Fibroblast of the conjunctiva (primary cell): Measurements from ENCODE around the gene OR2T2.
"Not testable (repeated sequence)": the region's sequence is repeated elsewhere in the genome, so short reads cannot be mapped to it uniquely, and the experiment has no call there.

ENCODE experiments used
- DNase-seq: peaks from one replicate; pipeline ENCODE4 v3.0.0-alpha.2; 2010; ENCODE audit warnings: low read depth

The OR2T2 gene

GRCh38 chr1:248445399-248445798 lies at the start of gene OR2T2:
Gene OR2T2 (plus strand): TSS chr1:248445637. CDS start chr1:248452798, 7,161 bp downstream.
- not testable (repeated sequence) for DNase-seq

- no peak for DNase-seq
Observed at GRCh38 chr1:248402748-248403147, 42.7 kb upstream of the OR2T2 start, which contains the start of gene OR2T1. Gene OR2T1 (plus strand): TSS chr1:248403048. CDS start chr1:248406148, 3,100 bp downstream.

- DNase-seq, result no peak
Observed at GRCh38 chr1:248404024-248404423, 41.4 kb upstream of the OR2T2 start.

- no peak for DNase-seq
Observed at GRCh38 chr1:248406721-248407692, 38.4 kb upstream of the OR2T2 start.

GRCh38 chr1:248416226-248416625 lies 29.2 kb upstream of the OR2T2 start:
- DNase-seq, result no peak

- no peak for DNase-seq
Observed at GRCh38 chr1:248417854-248418253, 27.6 kb upstream of the OR2T2 start.

- DNase-seq, result no peak
Observed at GRCh38 chr1:248421384-248421783, 24.1 kb upstream of the OR2T2 start.

GRCh38 chr1:248427526-248428191 lies 17.8 kb upstream of the OR2T2 start:
- DNase-seq, result not testable (repeated sequence)

GRCh38 chr1:248428192-248428533 lies 17.3 kb upstream of the OR2T2 start:
- not testable (repeated sequence) for DNase-seq

- DNase-seq, result not testable (repeated sequence)
Observed at GRCh38 chr1:248431683-248432082, 13.8 kb upstream of the OR2T2 start.

- not testable (repeated sequence) for DNase-seq
Observed at GRCh38 chr1:248432201-248432600, 13.2 kb upstream of the OR2T2 start.

GRCh38 chr1:248433811-248434415 lies 11.5 kb upstream of the OR2T2 start:
- DNase-seq, result not testable (repeated sequence)

GRCh38 chr1:248434913-248435312 lies 10.5 kb upstream of the OR2T2 start:
- DNase-seq, result not testable (repeated sequence)

- not testable (repeated sequence) for DNase-seq
Observed at GRCh38 chr1:248436303-248436702, 9.1 kb upstream of the OR2T2 start.

- DNase-seq, result not testable (repeated sequence)
Observed at GRCh38 chr1:248438668-248439067, 6.8 kb upstream of the OR2T2 start.

- not testable (repeated sequence) for DNase-seq
Observed at GRCh38 chr1:248439283-248439682, 6.2 kb upstream of the OR2T2 start.

GRCh38 chr1:248442500-248443277 lies 2.7 kb upstream of the OR2T2 start:
- not testable (repeated sequence) for DNase-seq

- DNase-seq, result not testable (repeated sequence)
Observed at GRCh38 chr1:248444603-248445002, 834 bp upstream of the OR2T2 start.

- not testable (repeated sequence) for DNase-seq
Observed at GRCh38 chr1:248448409-248449074, 3.1 kb downstream of the OR2T2 start.

GRCh38 chr1:248449821-248450465 lies 4.5 kb downstream of the OR2T2 start:
- DNase-seq, result not testable (repeated sequence)
